ENCODE data around the gene GRM2.

GRCh38 chr3:51700403-51700802 is 6.5 kb upstream of the GRM2 start:
- TF ChIP-seq CTCF (conservative IDR thresholded peaks at IDR 0.05), result no peak
- TF ChIP-seq EZH2 (IDR thresholded peaks at IDR 0.05; ENCODE audit: low read depth), result no peak

Data from PC-9 (cell line).